ENCODE data around the gene VWCE. TPM values are rescaled to one million over a fixed set of nuclear protein-coding genes. Genes with fewer than 3 reads are reported as not detected.

The VWCE gene
- total and polyA plus RNA-seq, 10 of the 15 experiments (the other 5 are each of a cell fraction or from before 2014, with no cell fraction given), result 0.10 to 4.9 (median 2.4) TPM

DNA sequence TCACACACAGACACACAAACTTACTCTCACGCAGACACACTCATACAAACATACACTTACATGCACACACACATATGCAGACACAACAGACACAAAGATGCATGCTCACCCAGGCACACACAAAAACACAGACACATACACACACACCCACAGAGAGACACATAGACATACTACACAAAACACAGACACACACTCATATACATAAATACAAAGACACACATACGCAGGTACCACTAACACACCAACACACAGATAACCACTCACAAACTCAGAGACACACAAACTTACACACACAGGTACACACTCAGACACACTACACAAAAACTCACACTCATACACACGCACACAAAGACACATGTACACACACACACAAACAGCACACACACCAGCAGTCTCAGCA lies 22.4 kb downstream of the VWCE start (continued):
- no peak for TF ChIP-seq SUZ12 (IDR thresholded peaks at IDR 0.05; ENCODE audit: unreplicated experiment)

DNA sequence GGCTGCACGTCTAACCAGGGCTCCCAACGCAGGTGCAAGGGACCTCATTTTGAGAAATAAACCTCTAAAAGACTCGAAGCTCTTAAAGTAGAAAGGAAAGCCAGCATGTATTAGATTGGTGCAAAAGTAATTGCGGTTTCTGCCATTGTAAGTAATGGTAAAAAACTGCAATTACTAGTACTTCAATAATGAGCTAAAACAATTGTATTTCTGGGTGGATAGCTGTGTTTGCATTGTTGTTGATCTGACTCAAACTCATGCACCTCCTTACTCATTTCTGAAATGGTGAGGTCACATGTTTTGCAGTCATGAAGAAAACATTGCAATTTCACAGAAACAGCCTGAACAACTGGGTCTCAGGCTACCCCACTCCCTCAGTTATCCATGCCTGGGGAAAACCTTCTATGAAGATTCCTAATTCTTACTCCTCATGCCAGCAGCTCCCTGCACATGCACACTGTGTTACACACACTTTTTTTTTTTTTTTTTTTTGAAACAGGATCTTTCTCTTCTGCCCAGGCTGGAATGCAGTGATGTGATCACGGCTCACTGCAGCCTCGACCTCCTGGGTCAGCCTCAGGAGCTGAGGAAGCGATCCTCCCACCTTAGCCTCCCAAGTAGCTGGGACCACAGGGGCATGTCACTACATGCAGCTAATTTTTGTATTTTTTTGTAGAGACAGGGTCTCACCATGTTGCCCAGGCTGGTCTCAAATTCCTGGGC lies 24.6 kb downstream of the VWCE start:
- no peaks in the 10 kb centered on the region for H3K27me3 ChIP-seq (replicated peaks in 1 of 2; ENCODE audit: control insufficient read depth in 2 of 2, insufficient read depth in 2 of 2, low read length in 1 of 2)
- H3K9ac ChIP-seq (ENCODE audit: control insufficient read depth, insufficient read depth, low read length), result no peak overlapping the region
- ChIA-PET RAD21 (ENCODE audit: unreplicated experiment) (interaction anchor here (0.9 kb wide), 1 partner anchor 19 kb away, joined by 4 read pairs; no protein-coding TSS in a partner anchor), POLR2A (no interaction called here), SMC1A (ENCODE audit: uncharacterized antibody, unreplicated experiment) (interaction anchor here (0.9 to 1.3 kb wide), 2 partner anchors 16 to 449 kb away, joined by 3 to 4 read pairs; no protein-coding TSS in a partner anchor), CTCF (interaction anchor here (0.5 to 1.5 kb wide), 7 partner anchors 16 to 371 kb away, joined by 3 to 4 read pairs (median 3); partner anchors contain the start of gene VWCE)
- peak; percentile 48 for ATAC-seq
- H3K36me3 ChIP-seq (ENCODE audit: control insufficient read depth in 2 of 2, insufficient read depth in 2 of 2, low read length in 1 of 2), result no peaks in the 10 kb centered on the region
- H3K4me2 ChIP-seq (ENCODE audit: control insufficient read depth, insufficient read depth), result peak overlapping the region; percentile 25; the same call in 1 of the 2 replicates
- H3K27ac ChIP-seq (ENCODE audit: control insufficient read depth, insufficient read depth), result no peak overlapping the region
- in situ Hi-C loops (cut with MboI) (no loop called here), intact Hi-C loops (cut with micrococcal nuclease; ENCODE audit: unreplicated experiment) (no loop called here)
- no TSS peak for BruUV-seq (replicated peaks)
- 23% methylated on average over 7 of the region's 7 CpGs for WGBS (ENCODE audit: insufficient coverage, insufficient replicate concordance, low lambda C conversion rate, missing lambda C conversion rate)
- no peaks in the 10 kb centered on the region for H3K79me2 ChIP-seq (ENCODE audit: control insufficient read depth, insufficient read depth, low read length)
- no peak for DNase-seq (ENCODE audit: low read depth, low spot score)
- H3K9me3 ChIP-seq (replicated peaks; ENCODE audit: control insufficient read depth, insufficient read depth, low read length), result no peaks in the 10 kb centered on the region
- no peak overlapping the region for H3K4me3 ChIP-seq
- FAIRE-seq, result no peak
- no peaks in the 10 kb centered on the region for H3K4me1 ChIP-seq (ENCODE audit: control insufficient read depth, insufficient read depth, low read length)
- H2AFZ ChIP-seq (ENCODE audit: control insufficient read depth, low read depth, low read length), result no peak overlapping the region
- H4K20me1 ChIP-seq (ENCODE audit: control insufficient read depth, insufficient read depth), result no peaks in the 10 kb centered on the region
- TF ChIP-seq JUND (IDR thresholded peaks at IDR 0.05; ENCODE audit: low read depth, low read length), result no peak
- TF ChIP-seq, protein P1, sequence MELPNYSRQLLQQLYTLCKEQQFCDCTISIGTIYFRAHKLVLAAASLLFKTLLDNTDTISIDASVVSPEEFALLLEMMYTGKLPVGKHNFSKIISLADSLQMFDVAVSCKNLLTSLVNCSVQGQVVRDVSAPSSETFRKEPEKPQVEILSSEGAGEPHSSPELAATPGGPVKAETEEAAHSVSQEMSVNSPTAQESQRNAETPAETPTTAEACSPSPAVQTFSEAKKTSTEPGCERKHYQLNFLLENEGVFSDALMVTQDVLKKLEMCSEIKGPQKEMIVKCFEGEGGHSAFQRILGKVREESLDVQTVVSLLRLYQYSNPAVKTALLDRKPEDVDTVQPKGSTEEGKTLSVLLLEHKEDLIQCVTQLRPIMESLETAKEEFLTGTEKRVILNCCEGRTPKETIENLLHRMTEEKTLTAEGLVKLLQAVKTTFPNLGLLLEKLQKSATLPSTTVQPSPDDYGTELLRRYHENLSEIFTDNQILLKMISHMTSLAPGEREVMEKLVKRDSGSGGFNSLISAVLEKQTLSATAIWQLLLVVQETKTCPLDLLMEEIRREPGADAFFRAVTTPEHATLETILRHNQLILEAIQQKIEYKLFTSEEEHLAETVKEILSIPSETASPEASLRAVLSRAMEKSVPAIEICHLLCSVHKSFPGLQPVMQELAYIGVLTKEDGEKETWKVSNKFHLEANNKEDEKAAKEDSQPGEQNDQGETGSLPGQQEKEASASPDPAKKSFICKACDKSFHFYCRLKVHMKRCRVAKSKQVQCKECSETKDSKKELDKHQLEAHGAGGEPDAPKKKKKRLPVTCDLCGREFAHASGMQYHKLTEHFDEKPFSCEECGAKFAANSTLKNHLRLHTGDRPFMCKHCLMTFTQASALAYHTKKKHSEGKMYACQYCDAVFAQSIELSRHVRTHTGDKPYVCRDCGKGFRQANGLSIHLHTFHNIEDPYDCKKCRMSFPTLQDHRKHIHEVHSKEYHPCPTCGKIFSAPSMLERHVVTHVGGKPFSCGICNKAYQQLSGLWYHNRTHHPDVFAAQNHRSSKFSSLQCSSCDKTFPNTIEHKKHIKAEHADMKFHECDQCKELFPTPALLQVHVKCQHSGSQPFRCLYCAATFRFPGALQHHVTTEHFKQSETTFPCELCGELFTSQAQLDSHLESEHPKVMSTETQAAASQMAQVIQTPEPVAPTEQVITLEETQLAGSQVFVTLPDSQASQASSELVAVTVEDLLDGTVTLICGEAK (IDR thresholded peaks at IDR 0.05; ENCODE audit: borderline replicate concordance), result peak; percentile 50; the same call in 1 of the 2 replicates
- no peak for TF ChIP-seq ZZZ3 (IDR thresholded peaks at IDR 0.05; ENCODE audit: control insufficient read depth, insufficient read length, low read depth)
- TF ChIP-seq MTA3 (IDR thresholded peaks at IDR 0.05; ENCODE audit: borderline replicate concordance, low read length), result no peak
- TF ChIP-seq, protein P2, sequence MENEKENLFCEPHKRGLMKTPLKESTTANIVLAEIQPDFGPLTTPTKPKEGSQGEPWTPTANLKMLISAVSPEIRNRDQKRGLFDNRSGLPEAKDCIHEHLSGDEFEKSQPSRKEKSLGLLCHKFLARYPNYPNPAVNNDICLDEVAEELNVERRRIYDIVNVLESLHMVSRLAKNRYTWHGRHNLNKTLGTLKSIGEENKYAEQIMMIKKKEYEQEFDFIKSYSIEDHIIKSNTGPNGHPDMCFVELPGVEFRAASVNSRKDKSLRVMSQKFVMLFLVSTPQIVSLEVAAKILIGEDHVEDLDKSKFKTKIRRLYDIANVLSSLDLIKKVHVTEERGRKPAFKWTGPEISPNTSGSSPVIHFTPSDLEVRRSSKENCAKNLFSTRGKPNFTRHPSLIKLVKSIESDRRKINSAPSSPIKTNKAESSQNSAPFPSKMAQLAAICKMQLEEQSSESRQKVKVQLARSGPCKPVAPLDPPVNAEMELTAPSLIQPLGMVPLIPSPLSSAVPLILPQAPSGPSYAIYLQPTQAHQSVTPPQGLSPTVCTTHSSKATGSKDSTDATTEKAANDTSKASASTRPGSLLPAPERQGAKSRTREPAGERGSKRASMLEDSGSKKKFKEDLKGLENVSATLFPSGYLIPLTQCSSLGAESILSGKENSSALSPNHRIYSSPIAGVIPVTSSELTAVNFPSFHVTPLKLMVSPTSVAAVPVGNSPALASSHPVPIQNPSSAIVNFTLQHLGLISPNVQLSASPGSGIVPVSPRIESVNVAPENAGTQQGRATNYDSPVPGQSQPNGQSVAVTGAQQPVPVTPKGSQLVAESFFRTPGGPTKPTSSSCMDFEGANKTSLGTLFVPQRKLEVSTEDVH (IDR thresholded peaks at IDR 0.05; ENCODE audit: low read depth, partially characterized antibody), result no peak
- TF ChIP-seq NFIC (IDR thresholded peaks at IDR 0.05; ENCODE audit: low read depth, low read length), result 0 out of 2 replicates have a peak, but pooled peaks have one; percentile 39
- no peak for TF ChIP-seq FOXK2 (IDR thresholded peaks at IDR 0.05)
- TF ChIP-seq, protein P3, sequence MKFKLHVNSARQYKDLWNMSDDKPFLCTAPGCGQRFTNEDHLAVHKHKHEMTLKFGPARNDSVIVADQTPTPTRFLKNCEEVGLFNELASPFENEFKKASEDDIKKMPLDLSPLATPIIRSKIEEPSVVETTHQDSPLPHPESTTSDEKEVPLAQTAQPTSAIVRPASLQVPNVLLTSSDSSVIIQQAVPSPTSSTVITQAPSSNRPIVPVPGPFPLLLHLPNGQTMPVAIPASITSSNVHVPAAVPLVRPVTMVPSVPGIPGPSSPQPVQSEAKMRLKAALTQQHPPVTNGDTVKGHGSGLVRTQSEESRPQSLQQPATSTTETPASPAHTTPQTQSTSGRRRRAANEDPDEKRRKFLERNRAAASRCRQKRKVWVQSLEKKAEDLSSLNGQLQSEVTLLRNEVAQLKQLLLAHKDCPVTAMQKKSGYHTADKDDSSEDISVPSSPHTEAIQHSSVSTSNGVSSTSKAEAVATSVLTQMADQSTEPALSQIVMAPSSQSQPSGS (IDR thresholded peaks at IDR 0.05; ENCODE audit: low read length), result peak; percentile 74
- TF ChIP-seq ETV6 (conservative IDR thresholded peaks at IDR 0.05 in 1 of 2, IDR thresholded peaks at IDR 0.05 in 1 of 2; ENCODE audit: borderline replicate concordance in 1 of 2, low read depth in 1 of 2), result no peak
- TF ChIP-seq IRF4 (IDR thresholded peaks at IDR 0.05; ENCODE audit: low read depth, low read length), result peak; percentile 81; the same call in 1 of the 2 replicates
